Spleen (tissue), 7 donors: Measurements from ENCODE around the gene RAD51B.

Source experiments
- CTCF ChIP-seq, 11 experiments: fragments of 200-600 bp in 7 of 11; fragments of 450-650 bp in 4 of 11; sonication (generic) in 4 of 11; IDR thresholded peaks in 8 of 11; conservative IDR thresholded peaks in 3 of 11; 1 replicate in 7 of 11; 2 replicates in 4 of 11; pipeline versions ENCODE4 v1.4.0 to v1.8.0; 2016 to 2021; ENCODE audit warnings: antibody characterized with exemption in 11 of 11, inconsistent platforms in 4 of 11, mild to moderate bottlenecking in 1 of 11
- POLR2A ChIP-seq, 3 donors: fragments of 450-650 bp; IDR thresholded peaks; one replicate each; pipeline ENCODE4 v1.5.1; 2017; ENCODE audit warnings: antibody characterized with exemption in 3 of 3, mild to moderate bottlenecking in 1 of 3
- POLR2AphosphoS5 ChIP-seq, 3 donors: sonication (generic); formaldehyde crosslinking; IDR thresholded peaks; one replicate each; pipeline ENCODE4 v1.5.1; 2017; ENCODE audit warnings: antibody characterized with exemption in 3 of 3
- donor health status: DM: no; HTN: no; CAD: no; lungs with moderate emphysema.
- donor health status: DM: no; HTN: no; CAD: no.
- donor health status: DM: no; HTN: no; CAD: no.

- TF ChIP-seq POLR2A (IDR thresholded peaks at IDR 0.05) (no peak), CTCF (IDR thresholded peaks at IDR 0.05 in 8 of 11, conservative IDR thresholded peaks at IDR 0.05 in 3 of 11) (no peak), POLR2AphosphoS5 (IDR thresholded peaks at IDR 0.05) (no peak)
These were observed 125.0 kb downstream of the RAD51B start for GRCh38 chr14:67944605-67945004.
